Glutamatergic neuron (in vitro differentiated cells): ENCODE measurements around the gene HPD. TPM values are rescaled to one million over a fixed set of nuclear protein-coding genes. Genes with fewer than 3 reads are reported as not detected.

Experiments
- DNase-seq: peaks from one replicate; pipeline ENCODE4 v3.0.0; 2022
- H3K27ac Mint-ChIP-seq: one replicate; pipeline ENCODE4 v1.8.0; 2020; ENCODE audit warnings: mild to moderate bottlenecking, mixed read lengths, inconsistent platforms; ENCODE audit not compliant: unreplicated experiment
- H3K27me3 Mint-ChIP-seq: one replicate; pipeline ENCODE4 v1.8.0; 2020; ENCODE audit warnings: mild to moderate bottlenecking, moderate library complexity, mixed read lengths, inconsistent platforms; ENCODE audit not compliant: unreplicated experiment
- H3K36me3 Mint-ChIP-seq: one replicate; pipeline ENCODE4 v1.8.0; 2020; ENCODE audit warnings: mild to moderate bottlenecking, mixed read lengths, inconsistent platforms; ENCODE audit not compliant: unreplicated experiment
- H3K4me1 Mint-ChIP-seq: one replicate; pipeline ENCODE4 v1.8.0; 2020; ENCODE audit warnings: mild to moderate bottlenecking, low read depth, mixed read lengths, inconsistent platforms; ENCODE audit not compliant: unreplicated experiment
- H3K4me3 Mint-ChIP-seq: one replicate; pipeline ENCODE4 v1.8.0; 2020; ENCODE audit warnings: mild to moderate bottlenecking, mixed read lengths, inconsistent platforms; ENCODE audit not compliant: unreplicated experiment
- H3K9me3 Mint-ChIP-seq: one replicate; pipeline ENCODE4 v1.8.0; 2020; ENCODE audit warnings: mild to moderate bottlenecking, moderate library complexity, mixed read lengths, inconsistent platforms; ENCODE audit not compliant: unreplicated experiment
- total RNA-seq: library from RNA; stranded (reverse); fragmentation: NEBNext Ultra II Directional; extraction: Animal tissue kit (Norgen Biotek cat#: 25700); gene quantifications from one replicate; pipeline ENCODE4 v1.2.1, GENCODE V29; 2021; ENCODE audit not compliant: unreplicated experiment
- TF ChIP-seq, protein P1 (sequence below): fragments of 200-600 bp; sonication (generic); IDR thresholded peaks from one replicate; pipeline ENCODE4 v1.5.0; 2021; ENCODE audit not compliant: partially characterized antibody, unreplicated experiment

Gene HPD
- total RNA-seq, 1 donor from 2014 or later, result not detected

DNA sequence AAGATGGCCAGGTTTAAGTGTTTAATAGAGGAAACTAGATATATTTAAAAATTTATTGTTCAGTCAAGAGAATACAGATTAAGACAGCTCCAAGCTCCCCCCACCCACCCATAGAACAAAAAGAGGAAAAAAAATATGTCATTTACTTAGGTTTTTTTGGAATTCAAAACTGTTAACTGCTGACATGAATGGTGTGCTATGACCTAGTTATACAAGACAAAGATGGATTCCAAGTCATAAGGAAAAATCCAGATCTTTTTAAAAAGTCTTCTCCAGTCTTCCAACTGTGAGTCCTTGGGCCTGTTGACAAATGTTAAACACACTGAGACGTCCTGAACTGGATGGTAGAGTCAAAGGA, 56.2 kb downstream of the HPD start:
- peaks cover 47% of the 10 kb centered on the region for H3K9me3 Mint-ChIP-seq
- H3K27me3 Mint-ChIP-seq, result peaks cover 40% of the 10 kb centered on the region
- peaks cover 9% of the 10 kb centered on the region for H3K36me3 Mint-ChIP-seq
- peak overlapping the region; percentile 99 for H3K27ac Mint-ChIP-seq
- TF ChIP-seq, protein P1, sequence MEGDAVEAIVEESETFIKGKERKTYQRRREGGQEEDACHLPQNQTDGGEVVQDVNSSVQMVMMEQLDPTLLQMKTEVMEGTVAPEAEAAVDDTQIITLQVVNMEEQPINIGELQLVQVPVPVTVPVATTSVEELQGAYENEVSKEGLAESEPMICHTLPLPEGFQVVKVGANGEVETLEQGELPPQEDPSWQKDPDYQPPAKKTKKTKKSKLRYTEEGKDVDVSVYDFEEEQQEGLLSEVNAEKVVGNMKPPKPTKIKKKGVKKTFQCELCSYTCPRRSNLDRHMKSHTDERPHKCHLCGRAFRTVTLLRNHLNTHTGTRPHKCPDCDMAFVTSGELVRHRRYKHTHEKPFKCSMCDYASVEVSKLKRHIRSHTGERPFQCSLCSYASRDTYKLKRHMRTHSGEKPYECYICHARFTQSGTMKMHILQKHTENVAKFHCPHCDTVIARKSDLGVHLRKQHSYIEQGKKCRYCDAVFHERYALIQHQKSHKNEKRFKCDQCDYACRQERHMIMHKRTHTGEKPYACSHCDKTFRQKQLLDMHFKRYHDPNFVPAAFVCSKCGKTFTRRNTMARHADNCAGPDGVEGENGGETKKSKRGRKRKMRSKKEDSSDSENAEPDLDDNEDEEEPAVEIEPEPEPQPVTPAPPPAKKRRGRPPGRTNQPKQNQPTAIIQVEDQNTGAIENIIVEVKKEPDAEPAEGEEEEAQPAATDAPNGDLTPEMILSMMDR, result no peak
- DNase-seq, result no peak
- H3K4me3 Mint-ChIP-seq, result peak overlapping the region; percentile 98
- H3K4me1 Mint-ChIP-seq, result peaks cover 21% of the 10 kb centered on the region

DNA sequence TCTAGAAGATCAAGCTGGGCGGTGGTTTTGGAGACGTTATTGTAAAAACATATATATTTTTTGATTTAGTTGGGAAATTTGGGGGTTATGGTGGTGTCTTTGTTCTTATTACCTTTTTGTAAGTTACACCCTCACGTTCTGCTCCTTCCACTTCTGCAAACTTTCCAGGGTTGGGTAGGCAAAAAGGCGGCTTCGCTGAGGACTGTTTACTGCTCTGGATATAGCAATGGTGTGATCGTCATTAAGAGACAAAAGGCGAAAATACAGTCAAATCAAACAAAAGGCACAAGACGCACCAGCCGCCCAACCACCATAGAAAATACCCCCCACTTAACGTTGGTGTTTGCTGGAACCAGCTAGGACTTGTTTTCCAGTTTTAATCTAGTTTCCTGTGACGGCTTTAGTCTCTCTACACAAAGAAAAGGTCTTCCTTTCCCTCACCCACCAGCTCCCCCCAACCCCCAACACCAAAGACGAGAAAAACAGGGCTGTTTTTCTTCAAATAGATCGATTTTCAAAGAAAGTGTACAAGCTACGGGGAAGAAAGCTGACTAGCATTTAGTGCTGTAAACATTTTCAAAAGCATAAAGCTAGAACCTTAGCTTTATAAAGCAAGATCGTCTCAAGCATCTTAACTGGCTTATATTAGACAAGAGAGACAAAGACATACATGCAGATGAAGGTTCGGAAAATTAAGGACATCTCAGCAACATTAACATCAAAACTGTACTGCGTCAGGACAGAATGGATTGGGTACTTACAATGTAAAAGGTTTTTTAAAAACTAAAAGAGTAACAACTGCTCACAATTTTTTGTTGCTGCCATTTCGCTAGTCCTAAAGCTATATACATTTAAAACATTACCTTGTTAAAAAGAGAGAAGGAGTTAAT, 56.8 kb downstream of the HPD start:
- Mint-ChIP-seq H3K27me3 (peaks cover 42% of the 10 kb centered on the region), H3K4me1 (peaks cover 21% of the 10 kb centered on the region), H3K36me3 (peaks cover 9% of the 10 kb centered on the region), H3K27ac (peak overlapping the region; percentile 99), H3K4me3 (peak overlapping the region; percentile 98), H3K9me3 (peaks cover 48% of the 10 kb centered on the region)
- TF ChIP-seq, protein P1, result no peak
- no peak for DNase-seq

DNA sequence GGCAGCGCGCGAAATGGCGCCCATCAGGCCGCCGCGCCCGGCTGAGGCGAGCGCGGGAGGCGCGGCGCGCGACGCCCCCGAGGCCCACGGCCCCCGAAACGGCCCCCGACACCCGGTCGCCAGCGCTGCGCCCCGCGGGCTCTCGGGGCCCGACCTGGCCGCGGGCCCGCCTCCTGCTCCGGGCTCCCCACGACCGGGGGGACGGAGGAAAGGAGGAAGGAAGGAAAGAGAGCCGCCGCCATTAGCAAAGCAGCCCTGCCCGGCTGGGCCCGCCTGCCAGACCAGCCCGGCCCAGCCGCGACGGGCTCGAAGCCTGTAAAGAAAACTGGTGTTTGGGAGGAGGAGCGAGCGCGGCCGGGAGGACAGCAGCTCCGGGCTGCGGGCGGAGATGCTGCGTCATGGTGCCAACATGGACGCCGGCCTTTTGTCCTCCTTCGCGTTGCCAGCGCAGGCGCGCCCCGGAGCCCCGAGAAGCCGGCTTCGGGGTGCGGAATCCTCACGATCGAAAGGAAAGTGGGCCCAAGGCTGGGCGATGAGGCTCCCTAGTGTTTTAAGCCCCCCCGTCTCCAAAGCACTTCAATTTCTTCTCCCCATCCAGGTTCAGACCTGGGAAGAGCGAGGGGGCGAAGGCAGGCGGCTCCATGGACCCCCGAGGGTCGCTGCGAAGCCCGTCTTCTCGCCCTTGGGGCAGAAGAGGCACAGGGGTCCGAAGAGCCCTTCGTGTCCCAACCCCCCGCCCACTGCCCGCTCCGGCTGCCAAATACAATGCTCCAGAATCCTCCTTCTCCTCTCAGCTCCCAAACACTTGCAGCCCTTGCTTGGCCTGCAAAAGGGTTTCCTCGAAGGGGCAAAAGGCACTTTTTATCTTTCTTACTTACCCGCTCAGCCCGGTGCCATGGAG, 57.7 kb downstream of the HPD start:
- TF ChIP-seq, protein P1, result no peak
- DNase-seq, result peak; percentile 70
- Mint-ChIP-seq H3K4me1 (peaks cover 15% of the 10 kb centered on the region), H3K36me3 (peaks cover 9% of the 10 kb centered on the region), H3K27ac (peak overlapping the region; percentile 99), H3K27me3 (peaks cover 46% of the 10 kb centered on the region), H3K9me3 (peaks cover 48% of the 10 kb centered on the region), H3K4me3 (peak overlapping the region; percentile 98)

DNA sequence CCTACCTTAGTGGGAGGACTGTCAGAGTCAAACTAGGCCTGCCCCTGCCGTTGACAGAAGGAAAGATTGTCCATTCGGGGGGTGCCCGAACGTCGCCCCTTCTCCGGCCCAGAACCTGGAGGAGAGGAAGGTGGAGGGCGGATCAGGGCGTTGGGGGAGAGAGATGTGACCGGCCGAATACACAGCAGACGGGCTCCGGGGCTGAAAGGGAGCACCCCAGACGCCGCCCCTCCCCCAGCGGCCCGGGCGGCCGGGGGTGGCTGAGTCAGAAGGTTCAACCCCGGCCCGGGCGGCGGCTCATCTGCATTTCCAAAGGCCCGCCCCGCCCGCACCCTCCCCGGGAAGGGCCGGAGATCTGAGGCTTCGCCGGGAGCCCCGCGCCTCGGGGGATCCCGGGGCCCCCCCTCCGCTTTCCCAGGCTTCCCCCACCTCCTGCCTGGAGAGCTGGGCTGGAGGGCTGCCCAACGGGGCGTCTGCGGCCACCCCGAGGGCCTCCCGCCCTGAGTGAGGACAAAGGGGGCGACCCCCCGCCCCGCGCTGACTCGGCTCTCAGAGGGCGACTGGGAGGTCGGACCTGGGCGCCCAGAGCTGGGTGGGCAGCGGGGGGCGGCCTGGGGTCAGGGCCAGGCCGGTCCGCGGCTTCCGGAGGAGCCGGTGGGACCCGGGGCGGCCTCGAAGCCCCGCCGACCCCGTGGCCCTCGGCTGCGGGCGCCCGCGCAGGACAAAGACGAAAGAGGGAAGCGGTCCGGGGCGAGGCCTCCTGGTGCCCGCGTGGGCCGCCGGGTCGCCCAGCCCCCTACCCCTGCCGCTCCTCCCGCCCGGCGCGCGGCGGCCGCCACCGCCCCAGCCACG, 58.6 kb downstream of the HPD start:
- Mint-ChIP-seq H3K36me3 (peaks cover 9% of the 10 kb centered on the region), H3K4me1 (peaks cover 15% of the 10 kb centered on the region), H3K4me3 (peak overlapping the region; percentile 91), H3K27me3 (peaks cover 49% of the 10 kb centered on the region), H3K27ac (peak overlapping the region; percentile 98), H3K9me3 (peaks cover 49% of the 10 kb centered on the region)
- TF ChIP-seq, protein P1, result peak; percentile 25
- DNase-seq, result peak; percentile 89
